ENCODE results near the gene MRPL20.
"Not testable (repeated sequence)": the region's sequence is repeated elsewhere in the genome, so short reads cannot be mapped to it uniquely, and the experiment has no call there.

Gene MRPL20

GRCh38 chr1:1406821-1407635, at the start of gene MRPL20:
MRPL20 (minus strand) TSS chr1:1407293; CDS start chr1:1407217, 76 bp downstream.
- peak; percentile 97 for DNase-seq

- DNase-seq: not testable (repeated sequence)
Observed at GRCh38 chr1:1456683-1457255, 49.7 kb upstream of the MRPL20 start.

GRCh38 chr1:1455934-1456333, 48.8 kb upstream of the MRPL20 start:
- DNase-seq: not testable (repeated sequence)

- no peak for DNase-seq
Observed at GRCh38 chr1:1455366-1455884, 48.3 kb upstream of the MRPL20 start.

- not testable (repeated sequence) for DNase-seq
Observed at GRCh38 chr1:1454286-1455056, 47.4 kb upstream of the MRPL20 start.

GRCh38 chr1:1452882-1453281, 45.8 kb upstream of the MRPL20 start:
- no peak for DNase-seq

- not testable (repeated sequence) for DNase-seq
Observed at GRCh38 chr1:1452365-1452739, 45.3 kb upstream of the MRPL20 start.

GRCh38 chr1:1451696-1452364, 44.7 kb upstream of the MRPL20 start:
- DNase-seq: no peak

- not testable (repeated sequence) for DNase-seq
Observed at GRCh38 chr1:1450616-1451015, 43.5 kb upstream of the MRPL20 start.

GRCh38 chr1:1449099-1449739, 42.1 kb upstream of the MRPL20 start, which contains the start of gene ATAD3C:
ATAD3C (plus strand) TSS chr1:1449689; CDS start chr1:1450684, 995 bp downstream.
- DNase-seq: no peak

- DNase-seq: not testable (repeated sequence)
Observed at GRCh38 chr1:1446631-1447030, 39.5 kb upstream of the MRPL20 start.

- no peak for DNase-seq
Observed at GRCh38 chr1:1442069-1442770, 35.1 kb upstream of the MRPL20 start.

- peak; percentile 68 for DNase-seq
Observed at GRCh38 chr1:1441002-1441888, 34.2 kb upstream of the MRPL20 start.

- no peak for DNase-seq
Observed at GRCh38 chr1:1440262-1441001, 33.3 kb upstream of the MRPL20 start.

GRCh38 chr1:1439546-1440261, 32.6 kb upstream of the MRPL20 start:
- DNase-seq: no peak

- DNase-seq: no peak
Observed at GRCh38 chr1:1438531-1439381, 31.7 kb upstream of the MRPL20 start.

- no peak for DNase-seq
Observed at GRCh38 chr1:1437904-1438376, 30.8 kb upstream of the MRPL20 start.

Measured in activated CD4-positive, alpha-beta T cell treated with anti-CD3 and anti-CD28 coated beads, Interleukin-2, Interleukin-6, amounts not matched to agents 100 ng/mL and 50 ng/mL, durations not matched to agents 16 hours and 8 hours (primary cell).